Activated T-helper 1 cell treated with anti-CD3 and anti-CD28 coated beads, Interleukin-12 subunit alpha, Interleukin-12 subunit beta, Interleukin-2, Interleukin-4 antibody, amounts not matched to agents 30 ng/mL and 10 ng/mL and 1 ng/mL, durations not matched to agents 14 hours and 24 hours and 36 hours (primary cell): ENCODE measurements around the gene COQ7. TPM values are rescaled to one million over a fixed set of nuclear protein-coding genes. Genes with fewer than 3 reads are reported as not detected.

Experiments
- DNase-seq: peaks from one replicate; pipeline ENCODE4 v3.0.0; 2021; ENCODE audit warnings: low spot score
- H3K27ac Mint-ChIP-seq: one replicate; pipeline ENCODE4 v1.8.0; 2021; ENCODE audit warnings: mild to moderate bottlenecking, mixed read lengths
- H3K27me3 Mint-ChIP-seq: one replicate; pipeline ENCODE4 v1.8.0; 2022; ENCODE audit warnings: mild to moderate bottlenecking, moderate library complexity, mixed read lengths; ENCODE audit not compliant: insufficient read depth
- H3K36me3 Mint-ChIP-seq: one replicate; pipeline ENCODE4 v1.8.0; 2021; ENCODE audit warnings: low read depth, mixed read lengths
- H3K4me1 Mint-ChIP-seq: one replicate; pipeline ENCODE4 v1.8.0; 2021; ENCODE audit warnings: low read depth, mixed read lengths
- H3K4me3 Mint-ChIP-seq: one replicate; pipeline ENCODE4 v1.8.0; 2021; ENCODE audit warnings: mild to moderate bottlenecking, moderate library complexity, mixed read lengths
- H3K9me3 Mint-ChIP-seq: one replicate; pipeline ENCODE4 v1.8.0; 2021; ENCODE audit warnings: mixed read lengths
- intact Hi-C: fragments of 100-400 bp; cut with micrococcal nuclease; formaldehyde crosslinking; loops from one replicate; pipeline ENCODE4 v1.15.1; 2024
- total RNA-seq: library from RNA; stranded (reverse); gene quantifications from 2 replicates; pipeline ENCODE4 v1.2.3, GENCODE V29; 2022

Gene COQ7
- total RNA-seq, 1 donor from 2014 or later, result 17.3 TPM

GRCh38 chr16:19090916-19091315 is 23.5 kb downstream of the COQ7 start:
- DNase-seq, result no peak
- intact Hi-C loops, result no loop called here
- no peaks in the 10 kb centered on the region for H3K36me3 Mint-ChIP-seq
- no peaks in the 10 kb centered on the region for H3K27me3 Mint-ChIP-seq
- peaks cover 23% of the 10 kb centered on the region for H3K9me3 Mint-ChIP-seq
- no peak overlapping the region for H3K4me3 Mint-ChIP-seq
- H3K4me1 Mint-ChIP-seq, result peaks cover 6% of the 10 kb centered on the region
- H3K27ac Mint-ChIP-seq, result no peak overlapping the region

GRCh38 chr16:19092653-19093410 is 25.4 kb downstream of the COQ7 start:
- intact Hi-C loops, result no loop called here
- Mint-ChIP-seq H3K4me1 (peaks cover 10% of the 10 kb centered on the region), H3K9me3 (peaks cover 29% of the 10 kb centered on the region), H3K27ac (no peak overlapping the region), H3K27me3 (no peaks in the 10 kb centered on the region), H3K4me3 (no peak overlapping the region), H3K36me3 (peaks cover 2% of the 10 kb centered on the region)
- no peak for DNase-seq

- intact Hi-C loops, result no loop called here
- Mint-ChIP-seq H3K27me3 (no peaks in the 10 kb centered on the region), H3K4me1 (peaks cover 10% of the 10 kb centered on the region), H3K4me3 (no peak overlapping the region), H3K36me3 (peaks cover 6% of the 10 kb centered on the region), H3K27ac (no peak overlapping the region), H3K9me3 (peaks cover 36% of the 10 kb centered on the region)
- no peak for DNase-seq
Observed at GRCh38 chr16:19093631-19094541, 26.5 kb downstream of the COQ7 start.

- H3K27ac Mint-ChIP-seq, result no peak overlapping the region
- no peak for DNase-seq
Observed at GRCh38 chr16:19094542-19095365, 27.3 kb downstream of the COQ7 start.

GRCh38 chr16:19095654-19096053 is 28.2 kb downstream of the COQ7 start:
- H3K9me3 Mint-ChIP-seq, result peaks cover 36% of the 10 kb centered on the region
- peaks cover 10% of the 10 kb centered on the region for H3K4me1 Mint-ChIP-seq
- H3K4me3 Mint-ChIP-seq, result no peak overlapping the region
- H3K27ac Mint-ChIP-seq, result no peak overlapping the region
- intact Hi-C loops, result no loop called here
- no peaks in the 10 kb centered on the region for H3K27me3 Mint-ChIP-seq
- H3K36me3 Mint-ChIP-seq, result peaks cover 6% of the 10 kb centered on the region
- no peak for DNase-seq

More at GRCh38 chr16:19094542-19095365, 27.3 kb downstream of the COQ7 start:
- peaks cover 10% of the 10 kb centered on the region for H3K4me1 Mint-ChIP-seq
- peak overlapping the region; percentile 16 for H3K4me3 Mint-ChIP-seq
- H3K27me3 Mint-ChIP-seq, result no peaks in the 10 kb centered on the region
- peaks cover 36% of the 10 kb centered on the region for H3K9me3 Mint-ChIP-seq
- H3K36me3 Mint-ChIP-seq, result peaks cover 6% of the 10 kb centered on the region
- intact Hi-C loops, result no loop called here

- peaks cover 4% of the 10 kb centered on the region for H3K27me3 Mint-ChIP-seq
- intact Hi-C loops, result no loop called here
Observed at GRCh38 chr16:19098173-19098572, 30.8 kb downstream of the COQ7 start.

GRCh38 chr16:19102187-19102872 is 34.9 kb downstream of the COQ7 start:
- H3K9me3 Mint-ChIP-seq, result peaks cover 9% of the 10 kb centered on the region
- H3K36me3 Mint-ChIP-seq, result peaks cover 4% of the 10 kb centered on the region
- peaks cover under 1% of the 10 kb centered on the region for H3K4me1 Mint-ChIP-seq

More at GRCh38 chr16:19098173-19098572, 30.8 kb downstream of the COQ7 start:
- H3K9me3 Mint-ChIP-seq, result peaks cover 19% of the 10 kb centered on the region
- no peak overlapping the region for H3K27ac Mint-ChIP-seq
- no peak overlapping the region for H3K4me3 Mint-ChIP-seq
- peaks cover 6% of the 10 kb centered on the region for H3K36me3 Mint-ChIP-seq
- H3K4me1 Mint-ChIP-seq, result peaks cover 10% of the 10 kb centered on the region
- no peak for DNase-seq

GRCh38 chr16:19104607-19105006 is 37.2 kb downstream of the COQ7 start:
- Mint-ChIP-seq H3K9me3 (no peaks in the 10 kb centered on the region), H3K36me3 (no peaks in the 10 kb centered on the region), H3K27me3 (peaks cover 6% of the 10 kb centered on the region), H3K27ac (no peak overlapping the region), H3K4me1 (peaks cover 12% of the 10 kb centered on the region), H3K4me3 (no peak overlapping the region)
- no peak for DNase-seq
- intact Hi-C loops, result no loop called here

More at GRCh38 chr16:19102187-19102872, 34.9 kb downstream of the COQ7 start:
- DNase-seq, result no peak
- no peak overlapping the region for H3K27ac Mint-ChIP-seq
- H3K4me3 Mint-ChIP-seq, result no peak overlapping the region
- intact Hi-C loops, result no loop called here
- peaks cover 6% of the 10 kb centered on the region for H3K27me3 Mint-ChIP-seq

- Mint-ChIP-seq H3K27me3 (peaks cover 6% of the 10 kb centered on the region), H3K9me3 (no peaks in the 10 kb centered on the region), H3K36me3 (no peaks in the 10 kb centered on the region), H3K27ac (no peak overlapping the region), H3K4me1 (peaks cover 12% of the 10 kb centered on the region), H3K4me3 (no peak overlapping the region)
- DNase-seq, result no peak
- intact Hi-C loops, result no loop called here
Observed at GRCh38 chr16:19105131-19105530, 37.7 kb downstream of the COQ7 start.

- H3K9me3 Mint-ChIP-seq, result no peaks in the 10 kb centered on the region
- no peak overlapping the region for H3K27ac Mint-ChIP-seq
- H3K36me3 Mint-ChIP-seq, result no peaks in the 10 kb centered on the region
- intact Hi-C loops, result no loop called here
- H3K4me1 Mint-ChIP-seq, result peaks cover 12% of the 10 kb centered on the region
- no peak for DNase-seq
- H3K27me3 Mint-ChIP-seq, result peaks cover 7% of the 10 kb centered on the region
- no peak overlapping the region for H3K4me3 Mint-ChIP-seq
Observed at GRCh38 chr16:19105891-19106624, 38.6 kb downstream of the COQ7 start.

- H3K27ac Mint-ChIP-seq, result no peak overlapping the region
- intact Hi-C loops, result no loop called here
- DNase-seq, result no peak
- H3K36me3 Mint-ChIP-seq, result no peaks in the 10 kb centered on the region
- peaks cover 12% of the 10 kb centered on the region for H3K4me1 Mint-ChIP-seq
- H3K9me3 Mint-ChIP-seq, result no peaks in the 10 kb centered on the region
- H3K27me3 Mint-ChIP-seq, result peaks cover 10% of the 10 kb centered on the region
- H3K4me3 Mint-ChIP-seq, result no peak overlapping the region
Observed at GRCh38 chr16:19106625-19107020, 39.2 kb downstream of the COQ7 start.
